GM18498 (cell line): ENCODE measurements around the gene EIF4ENIF1.
"Not testable (repeated sequence)": the region's sequence is repeated elsewhere in the genome, so short reads cannot be mapped to it uniquely, and the experiment has no call there.

Source experiments
- ATAC-seq: cut with Tn5 transposase; IDR thresholded peaks from one replicate; pipeline ENCODE4 v1.9.1; 2021; ENCODE audit warnings: mild to moderate bottlenecking, moderate library complexity; ENCODE audit not compliant: unreplicated experiment

Gene EIF4ENIF1

GRCh38 chr22:31489632-31490495 lies at the start of gene EIF4ENIF1:
EIF4ENIF1 (minus strand) TSS chr22:31489842; CDS start chr22:31488718, 1,124 bp downstream.
- peak; percentile 54 for ATAC-seq

GRCh38 chr22:31538815-31539214 lies 49.2 kb upstream of the EIF4ENIF1 start:
- peak; percentile 60 for ATAC-seq

- ATAC-seq: no peak
These were observed 47.4 kb upstream of the EIF4ENIF1 start for GRCh38 chr22:31537019-31537535.

- no peak for ATAC-seq
These were observed 43.7 kb upstream of the EIF4ENIF1 start for GRCh38 chr22:31533374-31533773.

- ATAC-seq: no peak
These were observed 42.4 kb upstream of the EIF4ENIF1 start for GRCh38 chr22:31532060-31532459.

- ATAC-seq: no peak
These were observed 41.2 kb upstream of the EIF4ENIF1 start for GRCh38 chr22:31530823-31531195.

- no peak for ATAC-seq
These were observed 36.6 kb upstream of the EIF4ENIF1 start for GRCh38 chr22:31526270-31526669.

GRCh38 chr22:31524132-31524531 lies 34.5 kb upstream of the EIF4ENIF1 start:
- not testable (repeated sequence) for ATAC-seq

GRCh38 chr22:31520051-31520450 lies 30.4 kb upstream of the EIF4ENIF1 start:
- no peak for ATAC-seq

GRCh38 chr22:31509061-31509762 lies 19.6 kb upstream of the EIF4ENIF1 start:
- ATAC-seq: no peak

GRCh38 chr22:31508536-31508935 lies 18.9 kb upstream of the EIF4ENIF1 start:
- ATAC-seq: no peak

- not testable (repeated sequence) for ATAC-seq
These were observed 17.9 kb upstream of the EIF4ENIF1 start for GRCh38 chr22:31507517-31507916.

- no peak for ATAC-seq
These were observed 14.6 kb upstream of the EIF4ENIF1 start for GRCh38 chr22:31504282-31504681.

GRCh38 chr22:31503211-31503964 lies 13.7 kb upstream of the EIF4ENIF1 start:
- no peak for ATAC-seq

GRCh38 chr22:31501738-31502137 lies 12.1 kb upstream of the EIF4ENIF1 start:
- no peak for ATAC-seq

GRCh38 chr22:31497148-31497938 lies 7.7 kb upstream of the EIF4ENIF1 start:
- no peak for ATAC-seq

- ATAC-seq: peak; percentile 25
These were observed 7.1 kb upstream of the EIF4ENIF1 start for GRCh38 chr22:31496735-31497146.

GRCh38 chr22:31496007-31496734 lies 6.5 kb upstream of the EIF4ENIF1 start, which contains the start of gene SFI1:
SFI1 (plus strand) TSS chr22:31496536; CDS start chr22:31508285, 11,749 bp downstream.
- peak; percentile 79 for ATAC-seq

GRCh38 chr22:31495343-31495742 lies 5.7 kb upstream of the EIF4ENIF1 start:
- no peak for ATAC-seq
